Nephron (organoid): ENCODE data around the gene CADM3.

Source experiments
- H3K27ac Mint-ChIP-seq, 3 experiments: 2 replicates each; pipeline ENCODE4 v1.8.0; 2020; ENCODE audit warnings: mixed read lengths in 3 of 3, mild to moderate bottlenecking in 2 of 3, moderate library complexity in 1 of 3
- H3K27me3 Mint-ChIP-seq: 2 replicates; pipeline ENCODE4 v1.8.0; 2021; ENCODE audit warnings: low read depth, mild to moderate bottlenecking, moderate library complexity, mixed read lengths
- H3K36me3 Mint-ChIP-seq: 2 replicates; pipeline ENCODE4 v1.8.0; 2020; ENCODE audit warnings: low read depth, mixed read lengths
- H3K4me1 Mint-ChIP-seq: 2 replicates; pipeline ENCODE4 v1.8.0; 2020; ENCODE audit warnings: mixed read lengths
- H3K4me3 Mint-ChIP-seq, 3 experiments: 2 replicates each; pipeline ENCODE4 v1.8.0; 2020; ENCODE audit warnings: mild to moderate bottlenecking in 3 of 3, mixed read lengths in 3 of 3, moderate library complexity in 2 of 3
- H3K9me3 Mint-ChIP-seq: 2 replicates; pipeline ENCODE4 v1.8.0; 2020; ENCODE audit warnings: mixed read lengths
- TF ChIP-seq, protein P1 (sequence below), 3 experiments: fragments of 200-600 bp; sonication (generic); IDR thresholded peaks; one replicate each; pipeline ENCODE4 v1.5.0; 2021; ENCODE audit warnings: antibody characterized with exemption in 3 of 3; ENCODE audit not compliant: unreplicated experiment in 3 of 3

CADM3 gene

DNA sequence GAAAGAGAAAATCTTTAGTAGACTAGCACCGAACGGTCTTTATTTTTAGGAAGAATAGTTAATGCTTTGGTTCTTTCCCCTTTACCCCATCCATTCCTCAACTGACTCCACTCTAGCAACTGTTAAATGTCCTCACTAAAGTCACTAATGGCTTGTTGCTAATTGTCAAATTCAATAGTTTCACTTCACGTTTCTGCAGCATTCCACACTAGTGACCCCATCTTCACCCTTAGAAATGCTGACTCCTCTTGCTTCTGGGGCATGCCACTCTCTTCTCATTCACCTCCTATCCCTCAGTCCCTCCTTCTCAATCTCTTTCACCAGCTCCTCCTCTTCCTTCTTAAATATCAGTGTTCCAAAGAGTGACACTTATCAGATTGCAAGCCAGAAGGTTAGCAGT, 19.4 kb upstream of the CADM3 start:
- TF ChIP-seq, protein P1, sequence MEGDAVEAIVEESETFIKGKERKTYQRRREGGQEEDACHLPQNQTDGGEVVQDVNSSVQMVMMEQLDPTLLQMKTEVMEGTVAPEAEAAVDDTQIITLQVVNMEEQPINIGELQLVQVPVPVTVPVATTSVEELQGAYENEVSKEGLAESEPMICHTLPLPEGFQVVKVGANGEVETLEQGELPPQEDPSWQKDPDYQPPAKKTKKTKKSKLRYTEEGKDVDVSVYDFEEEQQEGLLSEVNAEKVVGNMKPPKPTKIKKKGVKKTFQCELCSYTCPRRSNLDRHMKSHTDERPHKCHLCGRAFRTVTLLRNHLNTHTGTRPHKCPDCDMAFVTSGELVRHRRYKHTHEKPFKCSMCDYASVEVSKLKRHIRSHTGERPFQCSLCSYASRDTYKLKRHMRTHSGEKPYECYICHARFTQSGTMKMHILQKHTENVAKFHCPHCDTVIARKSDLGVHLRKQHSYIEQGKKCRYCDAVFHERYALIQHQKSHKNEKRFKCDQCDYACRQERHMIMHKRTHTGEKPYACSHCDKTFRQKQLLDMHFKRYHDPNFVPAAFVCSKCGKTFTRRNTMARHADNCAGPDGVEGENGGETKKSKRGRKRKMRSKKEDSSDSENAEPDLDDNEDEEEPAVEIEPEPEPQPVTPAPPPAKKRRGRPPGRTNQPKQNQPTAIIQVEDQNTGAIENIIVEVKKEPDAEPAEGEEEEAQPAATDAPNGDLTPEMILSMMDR (IDR thresholded peaks at IDR 0.05; ENCODE audit: unreplicated experiment in 3 of 3) = no peak
- Mint-ChIP-seq H3K36me3 (no peaks in the 10 kb centered on the region), H3K27ac (no peak overlapping the region), H3K9me3 (peaks cover 4% of the 10 kb centered on the region), H3K4me1 (no peaks in the 10 kb centered on the region), H3K27me3 (peaks cover under 1% of the 10 kb centered on the region), H3K4me3 (no peak overlapping the region)

DNA sequence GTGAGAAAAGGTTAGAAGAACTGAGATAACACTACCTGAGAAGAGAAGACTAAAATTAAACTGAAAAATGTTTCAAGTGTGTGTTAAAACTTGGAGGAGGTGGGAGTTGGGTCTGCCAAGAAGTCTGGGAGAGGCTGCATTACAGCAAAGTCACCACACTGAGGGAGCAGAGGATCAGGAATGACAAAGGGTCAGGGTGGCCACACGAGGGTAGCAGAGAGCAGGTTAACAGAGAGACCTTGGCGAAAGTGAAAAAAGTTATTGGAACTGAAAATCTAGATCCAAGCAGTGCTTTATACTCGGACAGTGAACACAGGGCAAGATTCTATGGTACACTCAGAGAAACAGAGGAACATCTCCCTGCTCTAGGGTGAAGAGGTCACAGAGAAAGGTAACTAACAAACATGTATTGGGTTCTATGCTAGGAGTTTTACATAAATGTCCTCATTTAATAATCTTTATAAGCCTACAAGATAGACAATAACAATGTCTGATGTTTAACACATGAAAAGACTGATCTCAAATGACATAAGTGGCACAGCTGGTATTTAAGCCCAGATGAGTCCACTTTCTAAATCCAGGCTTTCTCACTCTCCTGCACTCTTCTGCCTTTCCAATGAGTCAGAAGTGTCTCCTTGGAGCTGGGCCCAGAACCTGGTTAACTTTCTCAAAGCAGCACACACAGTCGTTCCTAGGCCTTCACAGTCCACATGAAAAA, 10.3 kb upstream of the CADM3 start:
- TF ChIP-seq, protein P1 (IDR thresholded peaks at IDR 0.05; ENCODE audit: unreplicated experiment in 3 of 3) = peak; percentile 99
- Mint-ChIP-seq H3K4me3 (no peak overlapping the region), H3K27me3 (peaks cover 11% of the 10 kb centered on the region), H3K9me3 (peaks cover under 1% of the 10 kb centered on the region), H3K27ac (no peak overlapping the region), H3K4me1 (peaks cover 22% of the 10 kb centered on the region), H3K36me3 (no peaks in the 10 kb centered on the region)

DNA sequence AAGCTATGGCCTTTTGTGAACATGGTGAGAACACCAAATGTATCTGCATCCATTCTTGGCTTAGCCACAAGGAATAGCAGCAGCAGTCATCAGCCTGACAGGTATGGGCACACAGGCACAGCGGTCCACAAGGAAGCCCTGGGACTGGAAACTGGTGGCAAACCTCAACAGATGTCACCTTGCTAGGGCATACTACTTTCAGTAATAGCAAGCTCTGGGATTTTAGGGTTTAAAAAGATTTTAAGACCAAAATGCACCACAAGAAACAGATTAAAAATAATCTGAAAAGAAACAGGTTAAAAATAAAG, 9.7 kb upstream of the CADM3 start:
- no peaks in the 10 kb centered on the region for H3K36me3 Mint-ChIP-seq
- no peak overlapping the region for H3K4me3 Mint-ChIP-seq
- H3K4me1 Mint-ChIP-seq = peaks cover 22% of the 10 kb centered on the region
- H3K27me3 Mint-ChIP-seq = peaks cover 11% of the 10 kb centered on the region
- no peak overlapping the region for H3K27ac Mint-ChIP-seq
- TF ChIP-seq, protein P1 (IDR thresholded peaks at IDR 0.05; ENCODE audit: unreplicated experiment in 3 of 3) = no peak
- H3K9me3 Mint-ChIP-seq = no peaks in the 10 kb centered on the region

DNA sequence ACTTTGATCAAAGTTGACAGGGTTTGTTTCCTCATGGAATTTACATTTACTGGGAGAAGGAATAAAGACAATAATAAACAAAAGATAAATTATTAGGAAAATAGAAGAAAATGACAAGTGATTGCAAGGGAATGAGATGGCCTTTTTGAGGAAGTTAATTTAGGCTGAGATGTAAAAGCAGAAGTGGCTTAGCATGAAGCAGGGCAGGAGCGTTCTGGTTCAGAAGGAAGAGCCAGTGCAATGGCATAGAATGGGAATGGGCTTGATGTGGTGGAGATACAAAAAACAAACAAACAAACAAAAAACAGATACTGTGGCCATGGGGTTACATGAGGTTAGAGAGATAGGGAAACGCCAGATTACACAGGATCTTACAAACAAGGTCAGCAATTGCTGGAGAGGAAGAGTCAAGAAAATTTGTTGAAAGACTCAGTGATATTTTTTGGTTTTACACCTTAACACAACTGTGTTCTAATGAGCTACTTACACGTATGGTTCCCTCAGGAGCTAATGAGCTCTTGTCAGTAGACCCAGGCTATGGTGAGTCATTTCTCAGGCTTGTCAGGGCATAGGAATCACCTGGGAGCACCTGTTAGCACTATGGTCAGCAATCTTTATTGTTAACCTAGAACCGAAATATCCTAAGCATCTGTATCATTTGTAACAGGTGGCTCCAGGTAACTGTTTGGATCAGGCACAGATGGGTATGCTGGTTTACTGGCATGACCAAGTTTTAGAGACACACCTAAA, 8.7 kb upstream of the CADM3 start:
- peaks cover 22% of the 10 kb centered on the region for H3K4me1 Mint-ChIP-seq
- H3K4me3 Mint-ChIP-seq = no peak overlapping the region
- no peak overlapping the region for H3K27ac Mint-ChIP-seq
- H3K9me3 Mint-ChIP-seq = no peaks in the 10 kb centered on the region
- peaks cover 13% of the 10 kb centered on the region for H3K27me3 Mint-ChIP-seq
- no peaks in the 10 kb centered on the region for H3K36me3 Mint-ChIP-seq
- TF ChIP-seq, protein P1 (IDR thresholded peaks at IDR 0.05; ENCODE audit: unreplicated experiment in 3 of 3) = no peak

DNA sequence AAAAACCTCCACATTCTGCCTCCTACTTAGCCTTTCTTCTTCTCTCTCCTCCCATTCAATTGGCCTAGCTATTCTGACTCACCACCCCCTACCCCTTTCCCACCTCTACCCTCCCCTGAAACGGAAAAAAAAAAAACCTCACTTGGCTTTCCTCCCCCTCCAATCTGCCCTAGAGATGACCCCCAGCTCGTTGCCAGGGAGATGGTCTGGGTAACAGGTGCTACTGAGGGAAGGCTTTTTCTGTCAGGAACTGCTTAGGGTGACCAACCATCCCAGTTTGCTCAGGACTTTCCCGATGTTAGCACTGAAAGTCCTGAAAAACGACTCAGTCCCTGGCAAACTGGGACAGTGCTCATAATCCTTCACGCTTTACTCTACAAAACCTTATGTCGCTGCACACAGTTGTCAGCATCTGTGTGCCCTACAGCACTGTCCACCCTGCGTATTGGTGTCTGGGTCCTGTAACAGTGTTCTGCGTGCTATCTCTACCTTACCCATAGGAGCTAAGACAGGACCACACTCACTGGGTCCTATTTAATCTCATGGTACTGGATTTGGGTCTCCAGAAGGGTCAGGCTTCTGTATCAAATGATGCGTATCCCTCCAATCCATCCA, 7.7 kb upstream of the CADM3 start:
- peaks cover 22% of the 10 kb centered on the region for H3K4me1 Mint-ChIP-seq
- H3K4me3 Mint-ChIP-seq = no peak overlapping the region
- H3K36me3 Mint-ChIP-seq = no peaks in the 10 kb centered on the region
- H3K9me3 Mint-ChIP-seq = no peaks in the 10 kb centered on the region
- H3K27me3 Mint-ChIP-seq = peaks cover 23% of the 10 kb centered on the region
- no peak overlapping the region for H3K27ac Mint-ChIP-seq
- TF ChIP-seq, protein P1 (IDR thresholded peaks at IDR 0.05; ENCODE audit: unreplicated experiment in 3 of 3) = no peak
